H54 (cell line): ENCODE data around the gene PCDHGA1.
"Not testable (repeated sequence)": the region's sequence is repeated elsewhere in the genome, so short reads cannot be mapped to it uniquely, and the experiment has no call there.

ENCODE experiments used
- DNase-seq: peaks from one replicate; pipeline ENCODE4 v3.0.0; 2011; ENCODE audit warnings: low spot score, mixed read lengths; ENCODE audit not compliant: insufficient read length
- FAIRE-seq: peaks from 3 replicates; lab custom pipeline; 2011; peaks lifted over from hg19 to GRCh38; lab: Jason Lieb, UNC
- POLR2A ChIP-seq: IDR thresholded peaks from 2 replicates; pipeline ENCODE4 v1.6.1; 2011; ENCODE audit warnings: low read depth, mild to moderate bottlenecking, low read length

PCDHGA1 gene

GRCh38 chr5:141398608-141399007 lies 68.3 kb downstream of the PCDHGA1 start:
- no peak for FAIRE-seq

GRCh38 chr5:141399555-141400258 lies 69.4 kb downstream of the PCDHGA1 start:
- FAIRE-seq (no peak), DNase-seq (no peak)
- TF ChIP-seq POLR2A: no peak

More at GRCh38 chr5:141398608-141399007, 68.3 kb downstream of the PCDHGA1 start:
- no peak for TF ChIP-seq POLR2A
- DNase-seq: no peak

DNA sequence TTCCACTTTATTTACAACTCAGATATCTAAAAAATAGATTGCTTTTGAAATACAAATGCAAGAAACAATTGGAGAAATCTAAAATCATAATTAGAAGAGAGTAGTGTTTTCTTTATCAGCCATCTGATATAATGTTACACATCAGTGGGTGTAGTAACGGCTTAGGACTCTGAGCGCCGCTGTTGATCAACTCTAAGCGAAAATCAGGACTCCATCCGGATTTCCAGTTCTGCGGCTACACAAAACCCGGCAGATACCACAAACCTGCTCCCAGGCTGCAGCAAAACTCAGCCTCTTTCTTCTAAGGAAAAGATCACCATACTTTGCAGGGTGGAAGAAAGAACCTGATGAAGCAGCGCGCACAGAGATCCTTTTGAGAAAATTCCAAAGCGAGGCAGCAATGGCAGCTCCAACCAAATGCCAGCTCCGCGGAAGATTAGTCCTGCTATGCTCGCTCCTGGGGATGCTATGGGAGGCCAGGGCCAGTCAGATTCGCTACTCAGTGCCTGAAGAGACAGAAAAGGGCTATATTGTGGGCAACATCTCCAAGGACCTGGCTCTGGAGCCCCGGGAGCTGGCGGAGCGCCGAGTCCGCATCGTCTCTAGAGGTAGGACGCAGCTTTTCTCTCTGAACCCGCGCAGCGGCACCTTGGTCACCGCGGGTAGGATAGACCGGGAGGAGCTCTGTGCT lies 72.4 kb downstream of the PCDHGA1 start, which contains the start of gene PCDHGA9:
TSS of gene PCDHGA9 (plus strand) at position 226 of the 691 bp plus-strand sequence. CDS start at position 401, 175 bp downstream.
- FAIRE-seq (peak; percentile 20), DNase-seq (peak; percentile 66)
- no peak for TF ChIP-seq POLR2A

- no peak for TF ChIP-seq POLR2A
- FAIRE-seq: no peak
- no peak for DNase-seq
Observed at GRCh38 chr5:141403387-141403786, 73.1 kb downstream of the PCDHGA1 start.

DNA sequence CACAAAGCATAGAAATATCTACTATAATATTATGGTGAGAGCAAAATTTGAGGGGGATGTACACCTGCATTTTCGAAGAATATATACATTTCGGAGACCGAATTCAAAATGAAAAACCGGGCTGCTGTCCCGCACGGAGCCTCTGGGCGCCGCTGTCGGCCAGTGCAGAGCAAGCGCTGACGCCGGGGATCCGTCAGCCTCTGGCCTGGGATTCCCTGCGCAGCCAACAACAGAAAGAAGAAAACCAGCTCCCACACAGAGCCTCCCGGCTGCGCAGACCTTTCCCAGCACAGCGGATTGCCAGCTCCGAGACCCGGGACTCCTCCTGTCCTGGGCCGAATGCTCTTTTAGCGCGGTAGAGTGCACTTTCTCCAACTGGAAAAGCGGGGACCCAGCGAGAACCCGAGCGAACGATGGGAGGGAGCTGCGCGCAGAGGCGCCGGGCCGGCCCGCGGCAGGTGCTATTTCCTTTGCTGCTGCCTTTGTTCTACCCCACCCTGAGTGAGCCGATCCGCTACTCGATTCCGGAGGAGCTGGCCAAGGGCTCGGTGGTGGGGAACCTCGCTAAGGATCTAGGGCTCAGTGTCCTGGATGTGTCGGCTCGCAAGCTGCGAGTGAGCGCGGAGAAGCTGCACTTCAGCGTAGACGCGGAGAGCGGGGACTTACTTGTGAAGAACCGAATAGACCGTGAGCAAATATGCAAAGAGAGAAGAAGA lies 77.6 kb downstream of the PCDHGA1 start, which contains the start of gene PCDHGB6:
TSS of gene PCDHGB6 (plus strand) at position 232 of the 716 bp plus-strand sequence. CDS start at position 414, 182 bp downstream.
- not testable (repeated sequence) for DNase-seq, FAIRE-seq

DNA sequence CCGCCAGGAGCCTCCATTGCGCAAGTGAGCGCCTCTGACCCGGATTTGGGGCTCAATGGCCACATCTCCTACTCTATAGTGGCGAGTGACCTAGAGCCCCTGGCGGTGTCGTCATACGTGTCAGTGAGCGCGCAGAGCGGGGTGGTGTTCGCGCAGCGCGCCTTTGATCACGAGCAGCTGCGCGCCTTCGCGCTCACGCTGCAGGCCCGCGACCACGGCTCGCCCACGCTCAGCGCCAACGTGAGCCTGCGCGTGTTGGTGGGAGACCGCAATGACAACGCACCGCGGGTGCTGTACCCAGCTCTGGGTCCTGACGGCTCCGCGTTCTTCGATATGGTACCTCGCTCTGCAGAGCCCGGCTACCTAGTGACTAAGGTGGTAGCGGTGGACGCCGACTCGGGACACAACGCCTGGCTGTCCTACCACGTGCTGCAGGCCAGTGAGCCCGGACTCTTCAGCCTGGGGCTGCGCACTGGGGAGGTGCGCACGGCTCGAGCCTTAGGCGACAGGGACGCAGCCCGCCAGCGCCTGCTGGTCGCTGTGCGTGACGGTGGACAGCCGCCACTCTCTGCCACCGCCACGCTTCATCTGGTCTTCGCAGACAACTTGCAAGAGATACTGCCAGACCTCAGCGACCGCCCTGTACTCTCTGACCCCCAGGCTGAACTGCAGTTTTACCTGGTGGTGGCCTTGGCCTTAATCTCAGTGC lies 79.4 kb downstream of the PCDHGA1 start:
- FAIRE-seq (no peak), DNase-seq (no peak)
- TF ChIP-seq POLR2A: no peak

- DNase-seq (no peak), FAIRE-seq (no peak)
- no peak for TF ChIP-seq POLR2A
Observed at GRCh38 chr5:141411575-141411974, 81.3 kb downstream of the PCDHGA1 start.

DNA sequence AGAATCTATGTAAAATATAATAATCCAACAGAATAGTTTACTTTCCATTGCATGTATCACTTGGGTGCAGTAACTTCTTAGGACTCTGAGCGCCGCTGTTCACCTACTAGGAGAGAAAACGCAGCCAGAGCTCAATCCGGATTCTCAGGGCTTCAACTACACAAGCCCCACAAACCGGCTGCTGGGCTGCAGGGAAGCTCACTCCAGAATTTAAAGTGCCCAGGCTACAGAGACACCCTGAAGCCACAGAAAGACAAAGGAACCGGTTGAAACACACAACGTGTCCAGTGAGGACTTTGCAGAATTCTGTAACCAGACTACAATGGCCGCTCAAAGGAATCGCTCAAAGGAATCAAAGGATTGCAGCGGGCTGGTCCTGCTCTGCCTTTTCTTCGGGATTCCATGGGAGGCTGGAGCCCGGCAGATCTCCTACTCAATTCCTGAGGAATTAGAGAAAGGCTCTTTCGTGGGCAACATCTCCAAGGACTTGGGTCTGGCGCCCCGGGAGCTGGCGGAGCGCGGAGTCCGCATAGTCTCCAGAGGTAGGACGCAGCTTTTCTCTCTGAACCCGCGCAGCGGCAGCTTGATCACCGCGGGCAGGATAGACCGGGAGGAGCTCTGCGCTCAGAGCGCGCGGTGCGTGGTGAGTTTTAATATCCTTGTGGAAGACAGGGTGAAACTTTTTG lies 82.7 kb downstream of the PCDHGA1 start, which contains the start of gene PCDHGA10:
TSS of gene PCDHGA10 (plus strand) at position 134 of the 686 bp plus-strand sequence. CDS start at position 323, 189 bp downstream.
- DNase-seq (peak; percentile 68), FAIRE-seq (no peak)
- TF ChIP-seq POLR2A: no peak

DNA sequence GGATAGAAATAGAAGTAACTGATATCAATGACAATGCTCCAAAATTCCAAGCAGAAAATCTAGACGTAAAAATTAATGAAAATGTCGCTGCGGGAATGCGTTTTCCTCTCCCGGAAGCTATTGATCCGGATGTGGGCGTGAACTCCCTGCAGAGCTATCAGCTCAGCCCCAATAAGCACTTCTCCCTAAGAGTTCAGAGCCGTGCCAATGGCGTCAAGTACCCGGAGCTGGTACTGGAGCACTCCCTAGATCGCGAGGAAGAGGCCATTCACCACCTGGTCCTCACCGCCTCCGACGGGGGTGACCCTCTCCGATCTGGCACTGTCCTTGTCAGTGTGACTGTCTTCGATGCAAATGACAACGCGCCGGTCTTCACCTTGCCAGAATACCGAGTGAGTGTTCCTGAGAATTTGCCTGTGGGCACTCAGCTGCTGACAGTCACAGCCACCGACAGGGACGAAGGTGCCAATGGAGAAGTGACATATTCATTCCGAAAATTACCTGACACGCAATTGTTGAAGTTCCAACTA lies 83.3 kb downstream of the PCDHGA1 start:
- DNase-seq (no peak), FAIRE-seq (no peak)

DNA sequence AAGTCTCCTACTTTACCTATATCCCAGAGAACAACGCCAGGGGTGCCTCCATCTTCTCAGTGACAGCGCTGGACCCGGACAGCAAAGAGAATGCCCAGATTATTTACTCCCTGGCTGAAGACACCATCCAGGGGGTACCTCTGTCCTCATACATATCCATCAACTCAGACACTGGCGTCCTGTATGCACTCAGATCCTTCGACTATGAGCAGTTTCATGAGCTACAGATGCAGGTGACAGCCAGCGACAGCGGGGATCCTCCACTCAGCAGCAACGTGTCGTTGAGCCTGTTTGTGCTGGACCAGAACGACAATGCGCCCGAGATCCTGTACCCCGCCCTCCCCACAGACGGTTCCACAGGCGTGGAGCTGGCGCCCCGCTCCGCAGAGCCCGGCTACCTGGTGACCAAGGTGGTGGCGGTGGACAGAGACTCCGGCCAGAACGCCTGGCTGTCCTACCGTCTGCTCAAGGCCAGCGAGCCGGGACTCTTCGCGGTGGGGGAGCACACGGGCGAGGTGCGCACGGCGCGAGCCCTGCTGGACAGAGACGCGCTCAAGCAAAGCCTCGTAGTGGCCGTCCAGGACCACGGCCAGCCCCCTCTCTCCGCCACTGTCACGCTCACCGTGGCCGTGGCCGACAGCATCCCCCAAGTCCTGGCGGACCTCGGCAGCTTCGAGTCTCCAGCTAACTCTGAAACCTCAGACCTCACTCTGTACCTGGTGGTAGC lies 84.4 kb downstream of the PCDHGA1 start:
- not testable (repeated sequence) for FAIRE-seq, DNase-seq

More for the DNA sequence above, 83.3 kb downstream of the PCDHGA1 start:
- no peak for TF ChIP-seq POLR2A

- not testable (repeated sequence) for FAIRE-seq, DNase-seq
Observed at GRCh38 chr5:141415275-141415618, 84.9 kb downstream of the PCDHGA1 start.

DNA sequence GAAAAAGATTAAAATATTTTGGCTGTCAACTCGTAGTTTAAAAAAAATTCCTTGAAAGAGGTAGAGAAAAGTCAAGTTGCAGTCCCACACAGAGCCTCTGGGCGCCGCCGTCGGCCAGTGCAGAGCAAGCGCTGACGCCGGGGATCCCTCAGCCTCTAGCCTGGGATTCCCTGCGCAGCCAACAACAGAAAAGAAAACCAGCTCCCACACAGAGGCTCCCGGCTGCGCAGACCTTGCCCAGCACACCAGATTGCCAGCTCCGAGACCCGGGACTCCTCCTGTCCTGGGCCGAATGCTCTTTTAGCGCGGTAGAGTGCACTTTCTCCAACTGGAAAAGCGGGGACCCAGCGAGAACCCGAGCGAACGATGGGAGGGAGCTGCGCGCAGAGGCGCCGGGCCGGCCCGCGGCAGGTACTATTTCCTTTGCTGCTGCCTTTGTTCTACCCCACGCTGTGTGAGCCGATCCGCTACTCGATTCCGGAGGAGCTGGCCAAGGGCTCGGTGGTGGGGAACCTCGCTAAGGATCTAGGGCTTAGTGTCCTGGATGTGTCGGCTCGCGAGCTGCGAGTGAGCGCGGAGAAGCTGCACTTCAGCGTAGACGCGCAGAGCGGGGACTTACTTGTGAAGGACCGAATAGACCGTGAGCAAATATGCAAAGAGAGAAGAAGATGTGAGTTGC lies 87.3 kb downstream of the PCDHGA1 start, which contains the start of gene PCDHGB7:
TSS of gene PCDHGB7 (plus strand) at position 184 of the 679 bp plus-strand sequence. CDS start at position 367, 183 bp downstream.
- peak; percentile 64 for DNase-seq
- FAIRE-seq: not testable (repeated sequence)
